Epithelial cell of prostate (primary cell): ENCODE data around the gene CEP131.
"Not testable (repeated sequence)": the region's sequence is repeated elsewhere in the genome, so short reads cannot be mapped to it uniquely, and the experiment has no call there.

Experiments
- DNase-seq: peaks from one replicate; pipeline ENCODE4 v3.0.0-alpha.2; 2011; ENCODE audit warnings: low read depth, low spot score
- H3K27ac ChIP-seq: fragments of 450-650 bp; 2 replicates; pipeline ENCODE4 v1.5.1; 2017; ENCODE audit warnings: mild to moderate bottlenecking

The CEP131 gene

GRCh38 chr17:81228834-81229665, 6.3 kb upstream of the CEP131 start:
- H3K27ac ChIP-seq: no peak overlapping the region
- no peak for DNase-seq

GRCh38 chr17:81228420-81228819, 5.7 kb upstream of the CEP131 start:
- no peak overlapping the region for H3K27ac ChIP-seq

GRCh38 chr17:81227630-81228029, 4.9 kb upstream of the CEP131 start:
- DNase-seq, H3K27ac ChIP-seq: not testable (repeated sequence)

More at GRCh38 chr17:81228420-81228819, 5.7 kb upstream of the CEP131 start:
- DNase-seq: no peak

GRCh38 chr17:81223762-81224130, 981 bp upstream of the CEP131 start:
- DNase-seq: no peak
- H3K27ac ChIP-seq: no peak overlapping the region

GRCh38 chr17:81222620-81222905, 202 bp downstream of the CEP131 start:
- no peak overlapping the region for H3K27ac ChIP-seq
- DNase-seq: no peak

- DNase-seq: no peak
- H3K27ac ChIP-seq: no peak overlapping the region
Observed at GRCh38 chr17:81221842-81222619, 734 bp downstream of the CEP131 start.

GRCh38 chr17:81221371-81221841, 1.4 kb downstream of the CEP131 start:
- no peak overlapping the region for H3K27ac ChIP-seq
- no peak for DNase-seq

- no peak for DNase-seq
- no peak overlapping the region for H3K27ac ChIP-seq
Observed at GRCh38 chr17:81219476-81220180, 3.1 kb downstream of the CEP131 start.

GRCh38 chr17:81218991-81219390, 3.8 kb downstream of the CEP131 start:
- DNase-seq: no peak
- H3K27ac ChIP-seq: no peak overlapping the region

GRCh38 chr17:81218459-81218858, 4.3 kb downstream of the CEP131 start:
- H3K27ac ChIP-seq: no peak overlapping the region

GRCh38 chr17:81217491-81217890, 5.3 kb downstream of the CEP131 start:
- DNase-seq: no peak
- H3K27ac ChIP-seq: no peak overlapping the region

More at GRCh38 chr17:81218459-81218858, 4.3 kb downstream of the CEP131 start:
- DNase-seq: no peak

- DNase-seq: no peak
- H3K27ac ChIP-seq: no peak overlapping the region
Observed at GRCh38 chr17:81213978-81214377, 8.8 kb downstream of the CEP131 start.

GRCh38 chr17:81212365-81212764, 10.4 kb downstream of the CEP131 start:
- no peak for DNase-seq
- no peak overlapping the region for H3K27ac ChIP-seq

GRCh38 chr17:81210868-81211267, 11.9 kb downstream of the CEP131 start:
- H3K27ac ChIP-seq: no peak overlapping the region
- DNase-seq: no peak

- no peak for DNase-seq
- no peak overlapping the region for H3K27ac ChIP-seq
Observed at GRCh38 chr17:81210466-81210865, 12.3 kb downstream of the CEP131 start.

GRCh38 chr17:81209141-81209540, 13.6 kb downstream of the CEP131 start:
- H3K27ac ChIP-seq: no peak overlapping the region
- DNase-seq: no peak

- no peak for DNase-seq
- no peak overlapping the region for H3K27ac ChIP-seq
Observed at GRCh38 chr17:81208651-81209050, 14.1 kb downstream of the CEP131 start.

- no peak overlapping the region for H3K27ac ChIP-seq
- no peak for DNase-seq
Observed at GRCh38 chr17:81207610-81208581, 14.9 kb downstream of the CEP131 start.

- no peak overlapping the region for H3K27ac ChIP-seq
- no peak for DNase-seq
Observed at GRCh38 chr17:81206657-81207056, 16.1 kb downstream of the CEP131 start.

- H3K27ac ChIP-seq: no peak overlapping the region
- no peak for DNase-seq
Observed at GRCh38 chr17:81206166-81206565, 16.6 kb downstream of the CEP131 start.
